HG03460 (cell line): ENCODE measurements around the gene PRR23E.

Experiments used
- ATAC-seq: cut with Tn5 transposase; IDR thresholded peaks from one replicate; pipeline ENCODE4 v1.9.1; 2021; ENCODE audit not compliant: unreplicated experiment

The PRR23E gene

GRCh38 chr3:127222163-127222562 is 29.2 kb downstream of the PRR23E start:
- ATAC-seq = no peak

GRCh38 chr3:127222664-127223063 is 29.7 kb downstream of the PRR23E start:
- ATAC-seq = no peak

GRCh38 chr3:127224118-127224517 is 31.2 kb downstream of the PRR23E start:
- no peak for ATAC-seq

- ATAC-seq = no peak
Measured at GRCh38 chr3:127226457-127226856, 33.5 kb downstream of the PRR23E start.

GRCh38 chr3:127226946-127227842 is 34.3 kb downstream of the PRR23E start:
- no peak for ATAC-seq

- ATAC-seq = no peak
Measured at GRCh38 chr3:127228866-127229265, 35.9 kb downstream of the PRR23E start.

- no peak for ATAC-seq
Measured at GRCh38 chr3:127233371-127233770, 40.4 kb downstream of the PRR23E start.

- ATAC-seq = no peak
Measured at GRCh38 chr3:127234778-127235177, 41.8 kb downstream of the PRR23E start.

GRCh38 chr3:127235706-127236105 is 42.8 kb downstream of the PRR23E start:
- ATAC-seq = no peak

GRCh38 chr3:127237835-127238234 is 44.9 kb downstream of the PRR23E start:
- ATAC-seq = no peak

- ATAC-seq = no peak
Measured at GRCh38 chr3:127238602-127239001, 45.7 kb downstream of the PRR23E start.

GRCh38 chr3:127247292-127247691 is 54.4 kb downstream of the PRR23E start:
- ATAC-seq = no peak
